HepG2 (cell line): ENCODE data around the gene IER2. TPM values are rescaled to one million over a fixed set of nuclear protein-coding genes. Genes with fewer than 3 reads are reported as not detected.

ENCODE experiments used
- CREB1 ChIP-seq, 2 experiments: fragments of 450-650 bp in 1 of 2; IDR thresholded peaks; 2 replicates each; pipeline ENCODE4 v1.6.1; 2016 to 2017; ENCODE audit warnings: control low read depth in 1 of 2, mild to moderate bottlenecking in 1 of 2, missing compliant biosample characterization in 1 of 2, missing genetic modification characterization in 1 of 2
- EEA1 ChIP-seq: sonication (generic); formaldehyde crosslinking; IDR thresholded peaks from 2 replicates; pipeline ENCODE4 v1.5.1; 2020; ENCODE audit warnings: mild to moderate bottlenecking, missing genetic modification reagents, borderline replicate concordance
- ESRRA ChIP-seq: sonication (generic); formaldehyde crosslinking; IDR thresholded peaks from 2 replicates; pipeline ENCODE4 v1.5.1; 2020; ENCODE audit warnings: mild to moderate bottlenecking, low read depth, missing genetic modification reagents
- MLLT10 ChIP-seq: sonication (generic); formaldehyde crosslinking; IDR thresholded peaks from 2 replicates; pipeline ENCODE4 v1.4.0; 2020; ENCODE audit warnings: missing genetic modification reagents
- RELA ChIP-seq: sonication (generic); formaldehyde crosslinking; IDR thresholded peaks from 2 replicates; pipeline ENCODE4 v1.4.0; 2020; ENCODE audit warnings: missing genetic modification reagents
- SIX4 ChIP-seq: sonication (generic); formaldehyde crosslinking; IDR thresholded peaks from 2 replicates; pipeline ENCODE4 v1.4.0; 2020; ENCODE audit warnings: missing genetic modification reagents
- SRY ChIP-seq: sonication (generic); formaldehyde crosslinking; IDR thresholded peaks from 2 replicates; pipeline ENCODE4 v1.8.0; 2022; ENCODE audit warnings: mild to moderate bottlenecking, missing genetic modification reagents
- SUZ12 ChIP-seq: fragments of 150-350 bp; IDR thresholded peaks from 2 replicates; pipeline ENCODE4 v1.6.1; 2014; ENCODE audit warnings: low read depth, low read length
- TP53 ChIP-seq: sonication (generic); formaldehyde crosslinking; conservative IDR thresholded peaks from 2 replicates; pipeline ENCODE4 v1.4.0; 2020; ENCODE audit warnings: missing genetic modification reagents
- U2AF2 ChIP-seq: fragments of 200-400 bp; formaldehyde crosslinking; IDR thresholded peaks from 2 replicates; pipeline ENCODE4 v1.6.1; 2017; ENCODE audit warnings: low read depth, mild to moderate bottlenecking, low read length
- YY1 ChIP-seq: IDR thresholded peaks from 2 replicates; pipeline ENCODE4 v1.6.1; 2011; ENCODE audit warnings: low read length, low read depth, moderate library complexity, mild to moderate bottlenecking; ENCODE audit not compliant: insufficient read depth, insufficient replicate concordance
- ZNF484 ChIP-seq: sonication (generic); formaldehyde crosslinking; IDR thresholded peaks from 2 replicates; pipeline ENCODE4 v1.5.1; 2020; ENCODE audit warnings: mild to moderate bottlenecking, low read depth, missing genetic modification reagents, borderline replicate concordance
- ZNF747 ChIP-seq: sonication (generic); formaldehyde crosslinking; IDR thresholded peaks from 2 replicates; pipeline ENCODE4 v1.8.1; 2023; ENCODE audit warnings: missing genetic modification reagents, mild to moderate bottlenecking, borderline replicate concordance
- polyA plus RNA-seq, 8 experiments: library from polyadenylated mRNA; depleted of rRNA in 3 of 8; stranded (reverse) in 7 of 8; unstranded in 1 of 8; fragments of >200 nt; fragmentation: Illumina TruSeq in 4 of 8; extraction: Trizol in 4 of 8; gene quantifications; 2 replicates each; pipeline versions ENCODE4 v1.2.1 to v1.2.3, GENCODE V29; 2011 to 2016; ENCODE audit warnings: low read depth in 4 of 8, missing spikeins in 1 of 8, mixed read lengths in 1 of 8; ENCODE audit not compliant: insufficient read depth in 1 of 8
- total RNA-seq, 5 experiments: library from RNA; depleted of rRNA; stranded (reverse); fragments of >200 nt; fragmentation: Illumina TruSeq; extraction: Trizol; gene quantifications; 2 replicates each; pipeline ENCODE4 v1.2.3, GENCODE V29; 2016; ENCODE audit warnings: low read depth in 1 of 5
- TF ChIP-seq, protein P1 (sequence below): sonication (generic); formaldehyde crosslinking; IDR thresholded peaks from 2 replicates; pipeline ENCODE4 v1.9.0; 2022; ENCODE audit warnings: low read depth, missing genetic modification reagents
- TF ChIP-seq, protein P2 (sequence below): sonication (generic); formaldehyde crosslinking; IDR thresholded peaks from 2 replicates; pipeline ENCODE4 v1.4.0; 2020; ENCODE audit warnings: missing genetic modification reagents
- TF ChIP-seq, protein P3 (sequence below): sonication (generic); formaldehyde crosslinking; IDR thresholded peaks from 2 replicates; pipeline ENCODE4 v1.4.0; 2020; ENCODE audit warnings: missing genetic modification reagents
- TF ChIP-seq, protein P4 (sequence below): IDR thresholded peaks from 2 replicates; pipeline ENCODE4 v1.6.1; 2018; ENCODE audit warnings: missing genetic modification reagents

IER2 gene
- total and polyA plus RNA-seq, 2 of the 13 experiments (the other 11 are each of a cell fraction or from before 2014, with no cell fraction given) = 10.1 to 14.3 TPM

DNA sequence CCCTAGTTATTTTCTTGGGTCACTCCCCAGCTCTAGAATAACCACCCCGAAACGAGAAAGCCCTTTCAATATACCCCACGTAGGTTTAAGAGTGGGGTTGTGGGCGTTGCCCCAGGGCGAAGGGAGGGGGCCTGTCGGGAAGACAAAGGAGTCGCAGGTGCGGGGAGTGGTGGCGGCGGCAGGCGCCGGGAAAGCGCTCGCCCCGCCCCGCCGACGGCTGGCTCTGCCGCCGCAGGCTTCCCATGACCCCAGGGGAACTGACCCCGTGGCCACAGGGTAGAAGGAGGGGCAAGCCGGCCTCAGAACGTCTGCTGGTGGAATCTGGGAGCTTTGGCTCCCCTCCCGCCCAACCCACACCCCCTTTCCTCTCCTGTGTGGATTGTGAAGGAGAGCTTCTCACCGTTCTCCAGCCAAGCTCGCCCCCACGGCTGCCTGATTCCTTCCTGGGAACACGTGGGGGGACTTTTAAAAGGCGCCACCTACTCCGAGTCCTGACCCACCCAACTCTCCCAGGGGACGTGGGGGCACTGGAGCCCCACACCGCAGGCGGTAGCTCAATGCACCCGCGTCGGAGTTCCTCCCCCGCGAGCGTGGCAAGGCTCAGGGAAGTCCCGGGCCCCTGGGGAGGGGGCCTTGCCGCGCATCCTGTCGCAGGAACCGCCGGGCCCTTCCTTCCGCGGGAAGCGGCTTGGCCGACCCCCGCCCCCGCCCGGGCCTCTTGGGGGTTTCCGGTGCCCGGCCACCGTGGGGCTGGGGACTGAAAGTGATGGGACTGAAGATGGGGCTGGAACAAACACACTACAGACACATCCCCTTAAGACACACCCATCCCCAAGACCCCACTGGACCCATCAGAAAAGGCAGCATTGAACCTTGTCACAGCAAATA lies 5.5 kb downstream of the IER2 start (continued):
- TF ChIP-seq, protein P1, sequence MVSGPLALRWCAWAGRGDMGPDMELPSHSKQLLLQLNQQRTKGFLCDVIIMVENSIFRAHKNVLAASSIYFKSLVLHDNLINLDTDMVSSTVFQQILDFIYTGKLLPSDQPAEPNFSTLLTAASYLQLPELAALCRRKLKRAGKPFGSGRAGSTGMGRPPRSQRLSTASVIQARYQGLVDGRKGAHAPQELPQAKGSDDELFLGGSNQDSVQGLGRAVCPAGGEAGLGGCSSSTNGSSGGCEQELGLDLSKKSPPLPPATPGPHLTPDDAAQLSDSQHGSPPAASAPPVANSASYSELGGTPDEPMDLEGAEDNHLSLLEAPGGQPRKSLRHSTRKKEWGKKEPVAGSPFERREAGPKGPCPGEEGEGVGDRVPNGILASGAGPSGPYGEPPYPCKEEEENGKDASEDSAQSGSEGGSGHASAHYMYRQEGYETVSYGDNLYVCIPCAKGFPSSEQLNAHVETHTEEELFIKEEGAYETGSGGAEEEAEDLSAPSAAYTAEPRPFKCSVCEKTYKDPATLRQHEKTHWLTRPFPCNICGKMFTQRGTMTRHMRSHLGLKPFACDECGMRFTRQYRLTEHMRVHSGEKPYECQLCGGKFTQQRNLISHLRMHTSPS (CRISPR knock-in tag) = no peak
- TF ChIP-seq EEA1 (CRISPR knock-in tag) (no peak), ZNF747 (CRISPR knock-in tag) (0 out of 2 replicates have a peak, but pooled peaks have one; percentile 36), TP53 (CRISPR knock-in tag) (no peak), SRY (CRISPR knock-in tag) (no peak; the same call in 1 of the 2 replicates), CREB1 (IDR thresholded peaks at IDR 0.05) (no peak), CREB1 (CRISPR knock-in tag; IDR thresholded peaks at IDR 0.05) (no peak), MLLT10 (CRISPR knock-in tag) (no peak), RELA (CRISPR knock-in tag) (no peak), SUZ12 (no peak), ESRRA (CRISPR knock-in tag) (no peak), YY1 (peak; percentile 31), U2AF2 (no peak), SIX4 (CRISPR knock-in tag) (no peak), ZNF484 (CRISPR knock-in tag) (no peak)
- TF ChIP-seq, protein P2, sequence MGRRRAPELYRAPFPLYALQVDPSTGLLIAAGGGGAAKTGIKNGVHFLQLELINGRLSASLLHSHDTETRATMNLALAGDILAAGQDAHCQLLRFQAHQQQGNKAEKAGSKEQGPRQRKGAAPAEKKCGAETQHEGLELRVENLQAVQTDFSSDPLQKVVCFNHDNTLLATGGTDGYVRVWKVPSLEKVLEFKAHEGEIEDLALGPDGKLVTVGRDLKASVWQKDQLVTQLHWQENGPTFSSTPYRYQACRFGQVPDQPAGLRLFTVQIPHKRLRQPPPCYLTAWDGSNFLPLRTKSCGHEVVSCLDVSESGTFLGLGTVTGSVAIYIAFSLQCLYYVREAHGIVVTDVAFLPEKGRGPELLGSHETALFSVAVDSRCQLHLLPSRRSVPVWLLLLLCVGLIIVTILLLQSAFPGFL (CRISPR knock-in tag) = no peak
- TF ChIP-seq, protein P3, sequence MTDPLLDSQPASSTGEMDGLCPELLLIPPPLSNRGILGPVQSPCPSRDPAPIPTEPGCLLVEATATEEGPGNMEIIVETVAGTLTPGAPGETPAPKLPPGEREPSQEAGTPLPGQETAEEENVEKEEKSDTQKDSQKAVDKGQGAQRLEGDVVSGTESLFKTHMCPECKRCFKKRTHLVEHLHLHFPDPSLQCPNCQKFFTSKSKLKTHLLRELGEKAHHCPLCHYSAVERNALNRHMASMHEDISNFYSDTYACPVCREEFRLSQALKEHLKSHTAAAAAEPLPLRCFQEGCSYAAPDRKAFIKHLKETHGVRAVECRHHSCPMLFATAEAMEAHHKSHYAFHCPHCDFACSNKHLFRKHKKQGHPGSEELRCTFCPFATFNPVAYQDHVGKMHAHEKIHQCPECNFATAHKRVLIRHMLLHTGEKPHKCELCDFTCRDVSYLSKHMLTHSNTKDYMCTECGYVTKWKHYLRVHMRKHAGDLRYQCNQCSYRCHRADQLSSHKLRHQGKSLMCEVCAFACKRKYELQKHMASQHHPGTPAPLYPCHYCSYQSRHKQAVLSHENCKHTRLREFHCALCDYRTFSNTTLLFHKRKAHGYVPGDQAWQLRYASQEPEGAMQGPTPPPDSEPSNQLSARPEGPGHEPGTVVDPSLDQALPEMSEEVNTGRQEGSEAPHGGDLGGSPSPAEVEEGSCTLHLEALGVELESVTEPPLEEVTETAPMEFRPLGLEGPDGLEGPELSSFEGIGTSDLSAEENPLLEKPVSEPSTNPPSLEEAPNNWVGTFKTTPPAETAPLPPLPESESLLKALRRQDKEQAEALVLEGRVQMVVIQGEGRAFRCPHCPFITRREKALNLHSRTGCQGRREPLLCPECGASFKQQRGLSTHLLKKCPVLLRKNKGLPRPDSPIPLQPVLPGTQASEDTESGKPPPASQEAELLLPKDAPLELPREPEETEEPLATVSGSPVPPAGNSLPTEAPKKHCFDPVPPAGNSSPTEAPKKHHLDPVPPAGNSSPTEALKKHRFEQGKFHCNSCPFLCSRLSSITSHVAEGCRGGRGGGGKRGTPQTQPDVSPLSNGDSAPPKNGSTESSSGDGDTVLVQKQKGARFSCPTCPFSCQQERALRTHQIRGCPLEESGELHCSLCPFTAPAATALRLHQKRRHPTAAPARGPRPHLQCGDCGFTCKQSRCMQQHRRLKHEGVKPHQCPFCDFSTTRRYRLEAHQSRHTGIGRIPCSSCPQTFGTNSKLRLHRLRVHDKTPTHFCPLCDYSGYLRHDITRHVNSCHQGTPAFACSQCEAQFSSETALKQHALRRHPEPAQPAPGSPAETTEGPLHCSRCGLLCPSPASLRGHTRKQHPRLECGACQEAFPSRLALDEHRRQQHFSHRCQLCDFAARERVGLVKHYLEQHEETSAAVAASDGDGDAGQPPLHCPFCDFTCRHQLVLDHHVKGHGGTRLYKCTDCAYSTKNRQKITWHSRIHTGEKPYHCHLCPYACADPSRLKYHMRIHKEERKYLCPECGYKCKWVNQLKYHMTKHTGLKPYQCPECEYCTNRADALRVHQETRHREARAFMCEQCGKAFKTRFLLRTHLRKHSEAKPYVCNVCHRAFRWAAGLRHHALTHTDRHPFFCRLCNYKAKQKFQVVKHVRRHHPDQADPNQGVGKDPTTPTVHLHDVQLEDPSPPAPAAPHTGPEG (CRISPR knock-in tag) = no peak
- TF ChIP-seq, protein P4, sequence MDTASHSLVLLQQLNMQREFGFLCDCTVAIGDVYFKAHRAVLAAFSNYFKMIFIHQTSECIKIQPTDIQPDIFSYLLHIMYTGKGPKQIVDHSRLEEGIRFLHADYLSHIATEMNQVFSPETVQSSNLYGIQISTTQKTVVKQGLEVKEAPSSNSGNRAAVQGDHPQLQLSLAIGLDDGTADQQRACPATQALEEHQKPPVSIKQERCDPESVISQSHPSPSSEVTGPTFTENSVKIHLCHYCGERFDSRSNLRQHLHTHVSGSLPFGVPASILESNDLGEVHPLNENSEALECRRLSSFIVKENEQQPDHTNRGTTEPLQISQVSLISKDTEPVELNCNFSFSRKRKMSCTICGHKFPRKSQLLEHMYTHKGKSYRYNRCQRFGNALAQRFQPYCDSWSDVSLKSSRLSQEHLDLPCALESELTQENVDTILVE (CRISPR knock-in tag) = no peak; the same call in none of the 2 replicates
